ENCODE measurements around the gene GRIN2C.

DNA sequence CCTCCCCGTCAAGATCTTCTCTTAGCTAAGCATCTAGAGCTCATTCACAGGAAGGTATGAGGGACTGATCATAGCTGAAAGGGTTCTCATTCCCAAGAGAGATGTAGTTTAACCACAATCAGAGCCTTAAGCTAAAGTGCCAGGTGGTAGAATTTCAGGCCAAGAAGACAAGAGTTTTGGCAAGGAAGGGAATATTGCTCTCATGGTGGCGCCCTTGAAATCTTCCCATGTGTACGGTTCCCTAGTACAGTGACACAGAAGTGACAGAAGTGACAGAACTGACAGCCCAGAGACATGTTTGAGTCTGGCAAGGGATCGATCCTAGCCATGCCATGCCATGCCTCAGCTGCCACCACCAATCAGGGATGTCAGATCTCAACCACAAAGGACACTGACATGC lies 2.5 kb downstream of the GRIN2C start:
- no peak for TF ChIP-seq POLR2A (IDR thresholded peaks at IDR 0.05)
- TF ChIP-seq, protein P1, sequence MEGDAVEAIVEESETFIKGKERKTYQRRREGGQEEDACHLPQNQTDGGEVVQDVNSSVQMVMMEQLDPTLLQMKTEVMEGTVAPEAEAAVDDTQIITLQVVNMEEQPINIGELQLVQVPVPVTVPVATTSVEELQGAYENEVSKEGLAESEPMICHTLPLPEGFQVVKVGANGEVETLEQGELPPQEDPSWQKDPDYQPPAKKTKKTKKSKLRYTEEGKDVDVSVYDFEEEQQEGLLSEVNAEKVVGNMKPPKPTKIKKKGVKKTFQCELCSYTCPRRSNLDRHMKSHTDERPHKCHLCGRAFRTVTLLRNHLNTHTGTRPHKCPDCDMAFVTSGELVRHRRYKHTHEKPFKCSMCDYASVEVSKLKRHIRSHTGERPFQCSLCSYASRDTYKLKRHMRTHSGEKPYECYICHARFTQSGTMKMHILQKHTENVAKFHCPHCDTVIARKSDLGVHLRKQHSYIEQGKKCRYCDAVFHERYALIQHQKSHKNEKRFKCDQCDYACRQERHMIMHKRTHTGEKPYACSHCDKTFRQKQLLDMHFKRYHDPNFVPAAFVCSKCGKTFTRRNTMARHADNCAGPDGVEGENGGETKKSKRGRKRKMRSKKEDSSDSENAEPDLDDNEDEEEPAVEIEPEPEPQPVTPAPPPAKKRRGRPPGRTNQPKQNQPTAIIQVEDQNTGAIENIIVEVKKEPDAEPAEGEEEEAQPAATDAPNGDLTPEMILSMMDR (IDR thresholded peaks at IDR 0.05), result no peak
- TF ChIP-seq EP300 (IDR thresholded peaks at IDR 0.05), result no peak
- TF ChIP-seq POLR2AphosphoS5 (IDR thresholded peaks at IDR 0.05), result no peak

Measured in upper lobe of left lung (tissue), 4 donors.